SK-N-SH treated with all-trans-retinoic acid at 6 μM for 48 hours (cell line): ENCODE results near the gene ASTN2.

ENCODE experiments used
- ATAC-seq: fragments of 200-7000 bp; cut with Tn5 transposase; 3 replicates; pipeline ENCODE4 v1.9.1; 2020; ENCODE audit warnings: mild to moderate bottlenecking, moderate library complexity
- ARNTL ChIP-seq: fragments of 450-650 bp; formaldehyde crosslinking; IDR thresholded peaks from 2 replicates; pipeline ENCODE4 v1.5.0; 2020; ENCODE audit warnings: low read depth, mild to moderate bottlenecking, moderate library complexity, borderline replicate concordance
- CREB5 ChIP-seq: fragments of 250-450 bp; sonication (Bioruptor Pico); IDR thresholded peaks from 2 replicates; pipeline ENCODE4 v1.5.1; 2020; ENCODE audit warnings: low read depth, mild to moderate bottlenecking, moderate library complexity
- CSDC2 ChIP-seq: fragments of 250-450 bp; sonication (Bioruptor Pico); IDR thresholded peaks from 2 replicates; pipeline ENCODE4 v1.5.0; 2020; ENCODE audit warnings: mild to moderate bottlenecking, moderate library complexity
- ESRRG ChIP-seq: fragments of 250-450 bp; sonication (Bioruptor Pico); IDR thresholded peaks from 2 replicates; pipeline ENCODE4 v1.6.1; 2021; ENCODE audit warnings: mild to moderate bottlenecking
- GLIS3 ChIP-seq: fragments of 250-450 bp; sonication (Bioruptor Pico); IDR thresholded peaks from 2 replicates; pipeline ENCODE4 v1.5.0; 2020; ENCODE audit warnings: mild to moderate bottlenecking, moderate library complexity
- ISL1 ChIP-seq: fragments of 250-450 bp; sonication (Bioruptor Pico); IDR thresholded peaks from 2 replicates; pipeline ENCODE4 v2.1.2; 2022; ENCODE audit warnings: mild to moderate bottlenecking, moderate library complexity
- OSR1 ChIP-seq: fragments of 250-450 bp; sonication (Bioruptor Pico); IDR thresholded peaks from 2 replicates; pipeline ENCODE4 v1.8.0; 2022; ENCODE audit warnings: moderate library complexity, mild to moderate bottlenecking, inconsistent platforms
- PPARA ChIP-seq: fragments of 250-450 bp; sonication (Bioruptor Pico); IDR thresholded peaks from 2 replicates; pipeline ENCODE4 v1.5.0; 2020; ENCODE audit warnings: mild to moderate bottlenecking, borderline replicate concordance
- RARB ChIP-seq: fragments of 250-450 bp; sonication (Bioruptor Pico); IDR thresholded peaks from 2 replicates; pipeline ENCODE4 v1.8.0; 2021; ENCODE audit warnings: mild to moderate bottlenecking, moderate library complexity
- SNAI2 ChIP-seq: fragments of 250-450 bp; sonication (Bioruptor Pico); IDR thresholded peaks from 2 replicates; pipeline ENCODE4 v1.5.0; 2020; ENCODE audit warnings: mild to moderate bottlenecking, moderate library complexity
- TCF4 ChIP-seq: fragments of 250-450 bp; sonication (Bioruptor Pico); IDR thresholded peaks from 2 replicates; pipeline ENCODE4 v1.8.0; 2021; ENCODE audit warnings: mild to moderate bottlenecking, moderate library complexity, borderline replicate concordance
- TSHZ2 ChIP-seq: fragments of 250-450 bp; sonication (Bioruptor Pico); IDR thresholded peaks from 2 replicates; pipeline ENCODE4 v1.5.0; 2020; ENCODE audit warnings: mild to moderate bottlenecking, moderate library complexity
- ZC3H10 ChIP-seq: fragments of 250-450 bp; sonication (Bioruptor Pico); IDR thresholded peaks from 2 replicates; pipeline ENCODE4 v1.5.1; 2021; ENCODE audit warnings: mild to moderate bottlenecking, moderate library complexity
- ZFP3 ChIP-seq: fragments of 250-450 bp; sonication (Bioruptor Pico); IDR thresholded peaks from 2 replicates; pipeline ENCODE4 v1.5.0; 2020; ENCODE audit warnings: mild to moderate bottlenecking, moderate library complexity
- ZFP30 ChIP-seq: fragments of 450-650 bp; formaldehyde crosslinking; IDR thresholded peaks from 2 replicates; pipeline ENCODE4 v1.5.0; 2022; ENCODE audit warnings: mild to moderate bottlenecking, moderate library complexity
- ZNF565 ChIP-seq: fragments of 450-650 bp; formaldehyde crosslinking; conservative IDR thresholded peaks from 2 replicates; pipeline ENCODE4 v1.5.0; 2020; ENCODE audit warnings: low read depth, mild to moderate bottlenecking, moderate library complexity
- ZNF70 ChIP-seq: fragments of 450-650 bp; formaldehyde crosslinking; IDR thresholded peaks from 2 replicates; pipeline ENCODE4 v1.5.0; 2020; ENCODE audit warnings: mild to moderate bottlenecking, moderate library complexity
- ZNF8 ChIP-seq: fragments of 450-650 bp; formaldehyde crosslinking; IDR thresholded peaks from 2 replicates; pipeline ENCODE4 v1.5.0; 2020; ENCODE audit warnings: mild to moderate bottlenecking, moderate library complexity
- TF ChIP-seq, protein P1 (sequence below): fragments of 250-450 bp; sonication (Bioruptor Pico); IDR thresholded peaks from 2 replicates; pipeline ENCODE4 v1.8.0; 2020; ENCODE audit warnings: mild to moderate bottlenecking, moderate library complexity, borderline replicate concordance
- TF ChIP-seq, protein P2 (sequence below): fragments of 250-450 bp; sonication (Bioruptor Pico); IDR thresholded peaks from 2 replicates; pipeline ENCODE4 v1.8.0; 2021; ENCODE audit warnings: low read depth, mild to moderate bottlenecking, moderate library complexity, borderline replicate concordance
- TF ChIP-seq, protein P3 (sequence below): fragments of 250-450 bp; sonication (Bioruptor Pico); IDR thresholded peaks from 2 replicates; pipeline ENCODE4 v1.5.1; 2021; ENCODE audit warnings: mild to moderate bottlenecking, moderate library complexity

The ASTN2 gene

GRCh38 chr9:116875576-116875975, 539.3 kb downstream of the ASTN2 start:
- no peak for ATAC-seq

DNA sequence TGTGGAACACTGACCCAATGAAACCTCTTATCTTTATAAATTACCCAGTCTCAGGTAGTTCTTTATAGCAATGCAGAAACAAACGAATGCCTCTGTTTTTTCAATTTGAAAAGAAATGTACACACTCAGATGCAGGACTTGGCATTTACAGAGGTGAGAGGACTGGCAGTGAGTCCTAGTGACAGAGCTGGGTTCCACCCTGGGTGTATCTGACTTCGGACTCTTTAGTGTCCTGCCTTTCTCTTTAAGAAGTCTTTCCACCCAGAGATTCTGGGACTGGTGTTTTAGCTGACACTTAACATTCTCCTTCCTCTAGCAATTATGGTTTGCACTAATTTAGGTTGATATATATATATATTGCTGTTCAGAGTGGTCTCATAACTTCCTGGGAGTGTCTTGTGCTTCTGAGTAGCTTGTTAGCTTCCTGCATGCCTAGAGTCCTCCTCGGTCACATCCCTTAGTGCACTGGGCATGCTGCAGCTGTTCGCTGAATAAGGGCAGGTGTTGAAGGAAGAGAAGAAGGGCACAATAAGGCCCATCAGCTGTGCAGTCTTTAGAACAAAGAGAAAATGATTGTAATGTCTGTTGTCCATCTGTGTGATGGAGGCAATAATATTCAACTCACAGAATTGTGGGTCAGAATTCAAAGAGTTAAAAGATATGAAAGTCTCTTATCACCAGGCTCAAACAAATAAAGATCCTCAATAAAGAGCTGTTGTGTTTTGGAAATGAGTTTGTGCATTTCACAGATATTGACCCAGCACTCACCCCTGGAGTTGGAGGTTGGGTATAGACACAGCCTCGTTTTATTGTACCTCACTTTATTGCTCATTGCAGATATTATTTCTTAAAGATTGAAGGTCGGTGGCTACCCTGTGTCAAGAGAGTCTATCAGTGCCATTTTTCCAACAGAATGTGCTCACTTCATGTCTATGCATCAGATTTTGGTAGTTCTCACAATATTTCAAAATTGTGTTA, 540.6 kb downstream of the ASTN2 start:
- TF ChIP-seq ISL1 (CRISPR knock-in tag) (no peak), RARB (no peak), ZC3H10 (no peak), ZNF8 (CRISPR knock-in tag) (no peak)
- ATAC-seq: no peak

More at GRCh38 chr9:116875576-116875975, 539.3 kb downstream of the ASTN2 start:
- TF ChIP-seq CREB5 (CRISPR knock-in tag) (no peak), ARNTL (CRISPR knock-in tag) (no peak), TCF4 (CRISPR knock-in tag) (no peak)

- TF ChIP-seq, protein P1, sequence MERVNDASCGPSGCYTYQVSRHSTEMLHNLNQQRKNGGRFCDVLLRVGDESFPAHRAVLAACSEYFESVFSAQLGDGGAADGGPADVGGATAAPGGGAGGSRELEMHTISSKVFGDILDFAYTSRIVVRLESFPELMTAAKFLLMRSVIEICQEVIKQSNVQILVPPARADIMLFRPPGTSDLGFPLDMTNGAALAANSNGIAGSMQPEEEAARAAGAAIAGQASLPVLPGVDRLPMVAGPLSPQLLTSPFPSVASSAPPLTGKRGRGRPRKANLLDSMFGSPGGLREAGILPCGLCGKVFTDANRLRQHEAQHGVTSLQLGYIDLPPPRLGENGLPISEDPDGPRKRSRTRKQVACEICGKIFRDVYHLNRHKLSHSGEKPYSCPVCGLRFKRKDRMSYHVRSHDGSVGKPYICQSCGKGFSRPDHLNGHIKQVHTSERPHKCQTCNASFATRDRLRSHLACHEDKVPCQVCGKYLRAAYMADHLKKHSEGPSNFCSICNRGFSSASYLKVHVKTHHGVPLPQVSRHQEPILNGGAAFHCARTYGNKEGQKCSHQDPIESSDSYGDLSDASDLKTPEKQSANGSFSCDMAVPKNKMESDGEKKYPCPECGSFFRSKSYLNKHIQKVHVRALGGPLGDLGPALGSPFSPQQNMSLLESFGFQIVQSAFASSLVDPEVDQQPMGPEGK: no peak
- TF ChIP-seq CSDC2 (no peak), ZNF565 (CRISPR knock-in tag) (no peak), TSHZ2 (CRISPR knock-in tag) (no peak), ZC3H10 (no peak)
- no peak for ATAC-seq
Observed at GRCh38 chr9:116873491-116873890, 541.4 kb downstream of the ASTN2 start.

- no peak for ATAC-seq
- TF ChIP-seq ESRRG (CRISPR knock-in tag): no peak
- no peak for TF ChIP-seq ARNTL (CRISPR knock-in tag)
- no peak for TF ChIP-seq ZNF565 (CRISPR knock-in tag)
- no peak for TF ChIP-seq ZFP3 (CRISPR knock-in tag)
- TF ChIP-seq SNAI2 (CRISPR knock-in tag): no peak
- TF ChIP-seq, protein P2, sequence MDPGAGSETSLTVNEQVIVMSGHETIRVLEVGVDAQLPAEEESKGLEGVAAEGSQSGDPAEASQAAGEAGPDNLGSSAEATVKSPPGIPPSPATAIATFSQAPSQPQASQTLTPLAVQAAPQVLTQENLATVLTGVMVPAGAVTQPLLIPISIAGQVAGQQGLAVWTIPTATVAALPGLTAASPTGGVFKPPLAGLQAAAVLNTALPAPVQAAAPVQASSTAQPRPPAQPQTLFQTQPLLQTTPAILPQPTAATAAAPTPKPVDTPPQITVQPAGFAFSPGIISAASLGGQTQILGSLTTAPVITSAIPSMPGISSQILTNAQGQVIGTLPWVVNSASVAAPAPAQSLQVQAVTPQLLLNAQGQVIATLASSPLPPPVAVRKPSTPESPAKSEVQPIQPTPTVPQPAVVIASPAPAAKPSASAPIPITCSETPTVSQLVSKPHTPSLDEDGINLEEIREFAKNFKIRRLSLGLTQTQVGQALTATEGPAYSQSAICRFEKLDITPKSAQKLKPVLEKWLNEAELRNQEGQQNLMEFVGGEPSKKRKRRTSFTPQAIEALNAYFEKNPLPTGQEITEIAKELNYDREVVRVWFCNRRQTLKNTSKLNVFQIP (CRISPR knock-in tag): no peak
- TF ChIP-seq ZFP30 (CRISPR knock-in tag): no peak
- TF ChIP-seq, protein P1: no peak
- TF ChIP-seq, protein P3, sequence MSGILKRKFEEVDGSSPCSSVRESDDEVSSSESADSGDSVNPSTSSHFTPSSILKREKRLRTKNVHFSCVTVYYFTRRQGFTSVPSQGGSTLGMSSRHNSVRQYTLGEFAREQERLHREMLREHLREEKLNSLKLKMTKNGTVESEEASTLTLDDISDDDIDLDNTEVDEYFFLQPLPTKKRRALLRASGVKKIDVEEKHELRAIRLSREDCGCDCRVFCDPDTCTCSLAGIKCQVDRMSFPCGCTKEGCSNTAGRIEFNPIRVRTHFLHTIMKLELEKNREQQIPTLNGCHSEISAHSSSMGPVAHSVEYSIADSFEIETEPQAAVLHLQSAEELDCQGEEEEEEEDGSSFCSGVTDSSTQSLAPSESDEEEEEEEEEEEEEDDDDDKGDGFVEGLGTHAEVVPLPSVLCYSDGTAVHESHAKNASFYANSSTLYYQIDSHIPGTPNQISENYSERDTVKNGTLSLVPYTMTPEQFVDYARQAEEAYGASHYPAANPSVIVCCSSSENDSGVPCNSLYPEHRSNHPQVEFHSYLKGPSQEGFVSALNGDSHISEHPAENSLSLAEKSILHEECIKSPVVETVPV: no peak
- no peak for TF ChIP-seq ZC3H10
- no peak for TF ChIP-seq TCF4 (CRISPR knock-in tag)
- no peak for TF ChIP-seq CREB5 (CRISPR knock-in tag)
- no peak for TF ChIP-seq ZNF70
- TF ChIP-seq CSDC2: no peak
- TF ChIP-seq PPARA (CRISPR knock-in tag): no peak
- no peak for TF ChIP-seq OSR1
- no peak for TF ChIP-seq GLIS3
Observed at GRCh38 chr9:116870566-116870965, 544.3 kb downstream of the ASTN2 start.
